Neural crest cell (in vitro differentiated cells): ENCODE measurements around the gene COL4A1. TPM values are rescaled to one million over a fixed set of nuclear protein-coding genes. Genes with fewer than 3 reads are reported as not detected.
"Not testable (repeated sequence)": the region's sequence is repeated elsewhere in the genome, so short reads cannot be mapped to it uniquely, and the experiment has no call there.

Source experiments
- DNase-seq: peaks from one replicate; pipeline ENCODE4 v3.0.0; 2021; ENCODE audit warnings: low read depth, mixed read lengths, low spot score
- H3K27ac Mint-ChIP-seq: one replicate; pipeline ENCODE4 v1.8.0; 2021; ENCODE audit warnings: mild to moderate bottlenecking, mixed read lengths; ENCODE audit not compliant: unreplicated experiment
- H3K27me3 Mint-ChIP-seq: 2 replicates; pipeline ENCODE4 v1.8.0; 2021; ENCODE audit warnings: low read depth, mild to moderate bottlenecking, mixed read lengths
- H3K36me3 Mint-ChIP-seq: 2 replicates; pipeline ENCODE4 v1.8.0; 2021; ENCODE audit warnings: low read depth, mild to moderate bottlenecking, mixed read lengths
- H3K4me1 Mint-ChIP-seq: 2 replicates; pipeline ENCODE4 v1.8.0; 2021; ENCODE audit warnings: mixed read lengths
- H3K4me3 Mint-ChIP-seq: one replicate; pipeline ENCODE4 v1.8.0; 2021; ENCODE audit warnings: mild to moderate bottlenecking, mixed read lengths
- H3K9me3 Mint-ChIP-seq: 2 replicates; pipeline ENCODE4 v1.8.0; 2021; ENCODE audit warnings: mixed read lengths
- total RNA-seq: library from RNA; stranded (reverse); gene quantifications from 2 replicates; pipeline ENCODE4 v1.2.1, GENCODE V29; 2021
- TF ChIP-seq, protein P1 (sequence below): fragments of 200-600 bp; sonication (generic); conservative IDR thresholded peaks from 2 replicates; pipeline ENCODE4 v1.5.0; 2021; ENCODE audit warnings: antibody characterized with exemption, mild to moderate bottlenecking

Gene COL4A1
- total RNA-seq, 1 donor from 2014 or later: 65.5 TPM

DNA sequence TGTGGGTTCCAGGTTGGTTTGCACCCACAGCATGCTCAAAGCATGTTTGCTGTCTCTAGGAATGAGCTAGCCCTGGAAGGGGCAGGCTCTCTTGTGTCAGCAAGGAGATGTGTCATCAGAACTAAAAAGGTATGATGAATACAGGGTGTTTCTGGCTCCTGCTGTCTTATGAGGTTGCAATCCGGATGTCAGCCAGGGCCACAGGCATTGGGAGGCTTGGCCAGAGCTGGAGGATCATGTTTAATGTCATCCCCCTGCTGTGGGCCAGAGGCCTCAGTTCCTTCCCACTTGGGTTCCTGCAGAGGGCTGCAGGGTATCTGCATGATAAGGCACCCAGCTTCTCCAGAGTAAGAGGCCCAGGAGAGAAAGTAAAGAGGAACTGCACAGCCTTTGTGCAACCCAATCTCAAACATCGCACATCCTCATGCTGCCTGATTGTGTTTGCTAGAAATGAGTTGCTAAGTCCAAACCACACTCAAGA lies 193.6 kb downstream of the COL4A1 start:
- Mint-ChIP-seq H3K27me3 (peaks cover 23% of the 10 kb centered on the region), H3K27ac (no peak overlapping the region), H3K36me3 (no peaks in the 10 kb centered on the region), H3K4me3 (no peak overlapping the region), H3K4me1 (peaks cover 14% of the 10 kb centered on the region), H3K9me3 (no peaks in the 10 kb centered on the region)
- DNase-seq: no peak
- TF ChIP-seq, protein P1, sequence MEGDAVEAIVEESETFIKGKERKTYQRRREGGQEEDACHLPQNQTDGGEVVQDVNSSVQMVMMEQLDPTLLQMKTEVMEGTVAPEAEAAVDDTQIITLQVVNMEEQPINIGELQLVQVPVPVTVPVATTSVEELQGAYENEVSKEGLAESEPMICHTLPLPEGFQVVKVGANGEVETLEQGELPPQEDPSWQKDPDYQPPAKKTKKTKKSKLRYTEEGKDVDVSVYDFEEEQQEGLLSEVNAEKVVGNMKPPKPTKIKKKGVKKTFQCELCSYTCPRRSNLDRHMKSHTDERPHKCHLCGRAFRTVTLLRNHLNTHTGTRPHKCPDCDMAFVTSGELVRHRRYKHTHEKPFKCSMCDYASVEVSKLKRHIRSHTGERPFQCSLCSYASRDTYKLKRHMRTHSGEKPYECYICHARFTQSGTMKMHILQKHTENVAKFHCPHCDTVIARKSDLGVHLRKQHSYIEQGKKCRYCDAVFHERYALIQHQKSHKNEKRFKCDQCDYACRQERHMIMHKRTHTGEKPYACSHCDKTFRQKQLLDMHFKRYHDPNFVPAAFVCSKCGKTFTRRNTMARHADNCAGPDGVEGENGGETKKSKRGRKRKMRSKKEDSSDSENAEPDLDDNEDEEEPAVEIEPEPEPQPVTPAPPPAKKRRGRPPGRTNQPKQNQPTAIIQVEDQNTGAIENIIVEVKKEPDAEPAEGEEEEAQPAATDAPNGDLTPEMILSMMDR: no peak

DNA sequence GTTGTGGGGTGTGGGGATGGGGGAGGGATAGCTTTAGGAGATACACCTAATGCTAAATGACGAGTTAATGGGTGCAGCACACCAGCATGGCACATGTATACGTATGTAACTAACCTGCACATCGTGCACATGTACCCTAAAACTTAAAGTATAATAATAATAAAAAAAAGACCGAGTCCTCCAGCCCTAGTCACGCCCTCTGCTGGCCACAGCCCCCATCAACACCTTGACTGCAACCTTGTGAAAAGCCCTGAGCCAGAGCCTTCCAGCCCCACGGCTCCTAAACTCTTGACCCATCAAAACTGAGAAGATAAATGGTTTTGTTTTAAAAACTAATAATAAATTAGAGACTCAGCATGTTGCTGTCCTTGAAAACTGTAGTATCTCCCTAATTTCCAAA lies 194.6 kb downstream of the COL4A1 start:
- DNase-seq, H3K9me3 Mint-ChIP-seq, H3K4me3 Mint-ChIP-seq, H3K36me3 Mint-ChIP-seq, H3K27ac Mint-ChIP-seq: not testable (repeated sequence)
- peaks cover 14% of the 10 kb centered on the region for H3K4me1 Mint-ChIP-seq
- TF ChIP-seq, protein P1: peak; percentile 60
- peaks cover 23% of the 10 kb centered on the region for H3K27me3 Mint-ChIP-seq

DNA sequence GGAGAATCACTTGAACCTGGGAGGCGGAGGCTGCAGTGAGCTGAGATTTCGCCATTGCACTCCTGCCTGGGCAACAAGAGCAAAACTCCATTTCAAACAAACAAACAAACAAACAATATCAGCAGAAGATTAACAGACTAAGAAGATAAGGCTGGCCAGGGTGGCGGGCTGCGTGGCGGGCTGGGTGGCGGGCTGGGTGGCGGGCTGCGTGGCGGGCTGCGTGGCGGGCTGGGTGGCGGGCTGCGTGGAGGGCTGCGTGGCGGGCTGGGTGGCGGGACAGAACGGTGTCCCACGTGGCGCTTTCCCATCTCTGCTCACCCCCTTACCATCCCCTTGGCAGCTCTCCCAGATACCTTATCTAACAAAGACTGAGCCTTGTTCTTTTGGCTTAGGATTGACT lies 196.2 kb downstream of the COL4A1 start:
- Mint-ChIP-seq H3K9me3 (no peaks in the 10 kb centered on the region), H3K27me3 (peaks cover 15% of the 10 kb centered on the region), H3K27ac (no peak overlapping the region), H3K4me3 (no peak overlapping the region), H3K36me3 (no peaks in the 10 kb centered on the region), H3K4me1 (peaks cover 5% of the 10 kb centered on the region)
- TF ChIP-seq, protein P1: no peak
- no peak for DNase-seq

DNA sequence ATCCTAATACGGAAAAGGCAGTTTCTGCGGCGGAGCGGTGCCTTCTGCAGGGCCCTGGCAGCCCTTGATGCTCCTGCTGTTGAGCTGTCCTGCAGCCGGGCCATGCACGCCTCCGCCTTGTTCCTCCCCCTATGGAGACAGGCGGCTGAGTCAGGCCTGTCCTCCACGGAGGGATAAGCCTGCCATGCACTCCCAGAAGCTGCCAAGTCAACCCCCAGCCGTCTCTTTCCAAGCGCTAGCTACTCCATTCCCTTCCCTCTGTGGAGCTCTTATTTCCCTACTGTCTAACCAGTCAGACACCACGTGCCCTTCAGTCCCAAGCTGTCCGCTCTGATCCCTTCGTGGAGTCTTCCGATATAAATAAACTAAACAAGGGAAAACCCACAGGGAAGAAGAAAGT lies 197.0 kb downstream of the COL4A1 start:
- Mint-ChIP-seq H3K9me3 (no peaks in the 10 kb centered on the region), H3K4me1 (peaks cover 4% of the 10 kb centered on the region), H3K27ac (no peak overlapping the region), H3K4me3 (no peak overlapping the region), H3K27me3 (peaks cover 9% of the 10 kb centered on the region), H3K36me3 (no peaks in the 10 kb centered on the region)
- DNase-seq: no peak
- TF ChIP-seq, protein P1: no peak

DNA sequence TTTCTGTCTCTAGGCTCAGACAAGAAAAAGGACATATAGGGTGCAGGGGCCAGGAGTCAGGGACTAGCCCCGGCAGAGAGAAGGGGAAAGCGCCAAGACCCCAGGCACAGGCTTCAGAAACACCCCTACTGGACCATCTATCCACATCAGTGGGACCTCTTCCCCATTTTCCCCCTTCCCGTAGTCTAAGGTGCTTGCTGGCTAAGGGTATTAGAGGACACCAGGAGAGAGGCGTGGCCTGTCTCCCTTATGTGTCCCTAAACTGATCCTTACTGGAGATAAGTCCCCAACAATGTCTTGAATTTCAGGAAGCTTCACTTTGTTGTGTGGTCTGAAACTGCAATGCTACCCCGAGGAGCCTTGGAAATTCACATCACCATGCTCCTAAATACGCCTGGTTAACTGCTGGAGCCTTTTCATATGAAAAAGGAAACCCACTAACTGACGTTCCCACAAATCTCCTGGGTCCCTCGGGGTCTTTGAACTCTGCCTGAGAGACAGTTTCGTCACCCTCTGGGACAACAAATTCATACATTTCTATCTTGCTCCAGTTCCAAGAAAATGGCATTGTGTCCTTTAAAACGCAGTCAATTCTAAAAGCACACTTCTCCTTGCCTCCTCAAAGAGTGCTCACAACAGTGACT lies 197.7 kb downstream of the COL4A1 start:
- H3K9me3 Mint-ChIP-seq: no peaks in the 10 kb centered on the region
- DNase-seq: no peak
- no peaks in the 10 kb centered on the region for H3K36me3 Mint-ChIP-seq
- H3K4me1 Mint-ChIP-seq: peaks cover 4% of the 10 kb centered on the region
- no peak overlapping the region for H3K27ac Mint-ChIP-seq
- H3K27me3 Mint-ChIP-seq: peaks cover 4% of the 10 kb centered on the region
- no peak overlapping the region for H3K4me3 Mint-ChIP-seq
- TF ChIP-seq, protein P1: no peak
